Right renal cortex interstitium (tissue), 3 donors: Measurements from ENCODE around the gene SMAD7. TPM values are rescaled to one million over a fixed set of nuclear protein-coding genes. Genes with fewer than 3 reads are reported as not detected.
"Not testable (repeated sequence)": the region's sequence is repeated elsewhere in the genome, so short reads cannot be mapped to it uniquely, and the experiment has no call there.

Experiments
- DNase-seq, 3 donors: peaks; one replicate each; pipeline ENCODE4 v3.0.0-alpha.2; 2013; ENCODE audit warnings: low read depth in 3 of 3, low spot score in 2 of 3
- polyA plus RNA-seq, 3 donors: library from polyadenylated mRNA; unstranded; fragments of 120-200 nt; gene quantifications; one replicate each; pipeline ENCODE4 v1.2.1, GENCODE V29; 2013; ENCODE audit not compliant: insufficient read length in 3 of 3

Gene SMAD7
- polyA plus RNA-seq, 3 donors = 64.5 to 67.8 (median 65.1) TPM

DNA sequence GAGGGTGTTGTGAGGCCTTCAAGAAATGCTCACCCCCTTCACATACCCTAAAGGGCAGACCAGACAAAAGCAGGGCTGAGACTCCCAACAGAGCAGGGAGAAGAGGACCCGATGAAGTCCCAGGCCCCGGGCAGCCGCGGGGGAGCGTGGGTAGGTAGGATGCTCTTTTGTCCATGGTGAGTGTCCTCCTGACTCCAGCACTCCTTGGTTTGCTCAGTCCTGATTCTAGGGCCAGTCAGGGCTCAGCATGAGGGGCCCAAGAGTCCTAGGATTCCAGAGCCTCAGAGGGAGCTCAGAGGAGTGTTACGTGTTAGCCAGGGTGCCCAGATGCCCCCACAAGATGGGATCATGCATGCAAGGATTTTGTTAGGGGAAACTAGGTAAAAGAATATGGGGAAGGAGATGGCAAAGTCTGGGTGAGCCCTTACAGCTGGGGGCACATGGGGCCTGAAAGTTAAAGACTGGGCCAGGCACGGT lies 64.8 kb downstream of the SMAD7 start:
- DNase-seq = no peak

DNA sequence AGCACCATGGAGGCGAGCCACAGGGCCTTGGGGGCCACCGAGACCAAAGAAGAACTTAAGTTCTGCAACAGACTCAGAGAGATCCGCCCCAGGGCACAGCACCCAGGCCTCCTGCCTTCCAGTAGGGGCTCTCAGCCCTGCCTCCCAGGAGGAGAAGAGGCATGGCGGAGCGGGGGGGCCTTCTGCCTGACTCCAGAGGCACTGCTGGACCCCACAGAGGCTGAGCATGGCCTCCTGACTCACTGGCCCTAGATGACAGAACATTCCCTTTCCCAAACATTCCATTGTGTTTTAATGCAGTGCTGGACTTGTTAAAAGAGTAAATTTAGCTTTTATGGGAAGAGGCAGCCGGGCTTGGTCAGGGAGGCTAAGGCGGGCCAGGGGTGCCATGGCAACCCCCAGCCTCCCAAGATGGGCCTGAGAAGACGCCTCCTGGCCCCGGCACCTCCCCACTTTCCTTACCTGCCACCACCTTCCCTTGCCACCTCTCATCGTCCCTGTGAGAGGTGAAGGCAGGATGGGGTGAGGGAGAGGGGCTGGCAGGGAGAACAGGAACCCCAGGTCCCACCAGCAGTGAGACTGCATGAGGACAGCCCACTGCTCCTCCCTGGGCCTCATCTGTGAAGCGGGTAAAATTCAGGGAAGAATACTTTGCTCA lies 65.4 kb downstream of the SMAD7 start:
- DNase-seq = no peak

DNA sequence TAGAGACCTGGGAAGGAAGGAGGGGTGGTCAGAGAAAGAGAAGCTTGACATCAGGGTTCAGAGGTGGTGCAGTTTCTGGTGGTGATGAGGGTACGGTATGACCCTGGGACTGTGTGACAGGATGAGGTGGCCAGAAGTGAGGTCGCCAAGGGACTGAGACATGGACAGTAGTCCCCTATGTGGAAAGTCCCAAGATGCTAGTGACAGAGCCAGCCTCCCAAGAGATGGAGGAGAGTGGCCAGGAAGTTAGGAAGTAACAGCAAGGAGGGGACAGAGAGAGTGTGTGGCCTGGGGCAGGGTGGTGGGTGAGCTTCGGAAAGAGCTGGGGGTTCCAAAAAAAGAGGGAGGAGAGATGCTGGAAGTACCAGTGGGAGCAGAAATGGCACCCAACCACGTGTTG lies 66.0 kb downstream of the SMAD7 start:
- DNase-seq = no peak

DNA sequence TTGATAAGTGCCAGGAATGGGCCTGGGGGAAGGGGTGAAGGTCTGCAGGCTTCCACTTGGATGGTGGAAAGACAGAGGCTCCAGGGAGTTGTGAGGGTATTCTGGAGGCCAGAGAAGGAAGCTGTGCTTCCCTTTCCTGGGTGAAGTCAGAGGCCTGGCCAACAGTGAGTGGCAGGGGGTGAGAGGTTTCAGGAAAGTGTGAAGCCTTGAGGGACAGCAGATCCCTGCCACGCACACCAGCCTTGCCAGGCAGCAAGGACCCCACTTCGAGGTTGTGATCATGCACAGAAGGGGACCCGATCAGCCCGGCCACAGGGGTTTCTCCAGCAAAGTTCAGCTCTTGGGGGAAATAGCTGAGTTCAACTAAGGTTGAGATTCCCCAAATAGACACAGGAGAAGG lies 66.5 kb downstream of the SMAD7 start:
- no peak for DNase-seq

DNA sequence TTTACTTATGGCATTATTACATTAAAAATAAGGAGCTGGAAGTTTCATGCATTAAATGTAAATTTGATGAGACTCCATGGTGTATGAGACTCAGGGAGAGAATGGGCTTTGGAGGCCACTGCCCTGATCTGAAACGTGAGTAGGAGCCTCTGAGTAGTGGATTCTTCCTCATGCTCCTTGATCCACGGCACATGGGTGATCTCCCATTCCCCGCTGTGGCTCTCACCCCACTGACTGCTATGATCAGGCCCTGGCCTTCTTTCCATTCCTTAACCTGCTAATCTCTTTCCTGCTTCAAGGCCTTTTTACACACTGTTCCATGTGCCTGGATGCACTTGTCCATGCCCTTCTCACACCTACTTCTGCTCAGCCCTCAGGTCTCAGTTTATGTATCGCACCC lies 68.4 kb downstream of the SMAD7 start:
- no peak for DNase-seq

DNA sequence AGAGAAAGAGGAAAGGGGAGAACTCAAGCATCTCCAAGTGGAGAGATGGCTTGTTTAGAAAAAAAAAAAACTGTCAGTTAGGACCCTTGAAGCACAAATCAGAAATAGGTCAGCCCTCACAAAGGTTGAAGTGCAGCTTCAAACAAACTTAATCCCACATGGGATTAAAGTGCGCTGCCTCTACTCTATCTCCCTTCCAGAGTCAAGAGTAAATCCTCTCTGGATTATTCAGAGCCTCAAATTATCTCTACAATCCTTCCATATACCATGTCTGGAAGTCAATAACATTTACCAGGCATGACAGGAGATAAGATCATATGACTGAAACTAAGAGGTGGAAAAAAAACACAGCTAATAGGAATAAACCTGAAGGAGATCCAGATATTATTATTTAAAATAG lies 69.8 kb downstream of the SMAD7 start:
- DNase-seq = no peak

DNA sequence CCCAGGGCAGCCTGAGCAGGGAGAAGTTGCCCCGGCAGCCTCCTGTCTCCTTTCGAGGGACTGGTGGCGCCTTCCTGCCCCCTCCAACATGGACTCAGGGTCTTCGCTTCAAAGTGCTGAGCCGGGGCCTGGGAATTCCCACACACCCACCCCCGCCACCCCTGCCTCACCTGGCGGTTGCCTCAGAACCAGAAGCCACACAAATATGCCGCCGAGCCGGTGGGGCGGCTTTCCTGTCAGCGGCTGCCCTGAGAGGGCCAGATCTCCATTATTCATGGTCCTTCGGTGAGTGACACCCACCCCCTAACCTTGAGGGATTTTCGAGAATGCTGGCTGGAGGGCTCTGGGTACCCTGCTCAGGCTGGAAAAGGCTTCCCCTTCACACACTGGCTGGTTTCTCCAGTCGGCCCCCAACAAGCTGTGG lies 71.7 kb downstream of the SMAD7 start:
- no peak for DNase-seq

DNA sequence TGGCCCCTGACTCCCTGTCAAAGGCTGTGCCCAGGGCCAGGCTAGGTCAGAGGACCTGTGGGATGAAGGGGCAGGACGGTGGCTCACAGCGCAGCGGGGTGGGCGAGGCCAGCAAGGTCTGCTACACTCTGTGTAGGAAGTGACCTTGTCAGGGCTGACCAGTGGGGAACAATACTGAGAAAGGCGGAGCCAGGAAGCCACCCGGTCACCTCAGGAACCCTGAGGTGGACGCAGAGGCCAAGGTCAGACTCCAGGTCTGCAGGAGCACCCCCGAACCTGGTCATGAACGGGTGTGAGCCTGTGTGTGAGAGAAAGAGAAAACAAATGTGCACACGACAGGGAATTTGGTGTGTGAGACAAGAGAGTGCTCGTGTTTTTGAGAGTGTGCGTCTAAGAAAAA lies 72.3 kb downstream of the SMAD7 start:
- DNase-seq = no peak

DNA sequence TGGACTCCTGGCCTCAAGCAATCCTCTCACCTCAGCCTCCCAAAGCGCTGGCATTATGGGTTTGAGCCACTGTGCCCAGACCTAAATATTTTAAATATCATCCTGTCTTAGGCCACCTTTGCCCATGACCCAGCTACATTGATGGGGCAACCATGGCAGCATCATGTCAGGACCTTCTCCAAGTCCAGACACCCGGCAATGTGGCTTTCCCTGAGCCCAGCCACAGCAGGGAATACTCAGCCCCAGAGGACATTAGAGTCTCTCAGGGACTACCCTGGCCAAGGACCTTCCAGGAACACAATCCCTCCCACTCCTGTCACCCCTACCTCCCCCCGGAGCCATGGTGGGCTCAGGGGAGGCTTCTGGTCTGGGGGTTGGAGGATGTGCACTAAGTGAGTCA lies 72.8 kb downstream of the SMAD7 start:
- no peak for DNase-seq

DNA sequence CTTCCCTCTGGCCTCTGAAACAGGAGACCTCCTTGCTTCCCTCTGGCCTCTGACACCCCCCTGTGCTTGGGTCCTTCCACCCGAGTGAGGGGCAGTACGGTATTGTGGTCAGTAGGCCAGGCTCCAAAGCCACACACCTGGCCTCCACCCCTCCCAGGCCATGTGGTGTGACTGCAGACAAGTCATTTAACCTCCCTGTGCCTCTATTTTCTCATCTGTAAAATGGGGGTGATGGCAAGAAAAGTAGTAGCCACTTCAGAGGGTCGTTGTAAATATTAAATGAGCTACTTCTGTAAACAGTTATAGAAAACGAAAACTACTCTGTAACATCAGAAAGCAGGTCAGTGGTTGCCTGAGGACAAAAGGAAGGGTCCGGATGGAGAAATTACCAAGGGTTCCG lies 74.2 kb downstream of the SMAD7 start:
- no peak for DNase-seq

DNA sequence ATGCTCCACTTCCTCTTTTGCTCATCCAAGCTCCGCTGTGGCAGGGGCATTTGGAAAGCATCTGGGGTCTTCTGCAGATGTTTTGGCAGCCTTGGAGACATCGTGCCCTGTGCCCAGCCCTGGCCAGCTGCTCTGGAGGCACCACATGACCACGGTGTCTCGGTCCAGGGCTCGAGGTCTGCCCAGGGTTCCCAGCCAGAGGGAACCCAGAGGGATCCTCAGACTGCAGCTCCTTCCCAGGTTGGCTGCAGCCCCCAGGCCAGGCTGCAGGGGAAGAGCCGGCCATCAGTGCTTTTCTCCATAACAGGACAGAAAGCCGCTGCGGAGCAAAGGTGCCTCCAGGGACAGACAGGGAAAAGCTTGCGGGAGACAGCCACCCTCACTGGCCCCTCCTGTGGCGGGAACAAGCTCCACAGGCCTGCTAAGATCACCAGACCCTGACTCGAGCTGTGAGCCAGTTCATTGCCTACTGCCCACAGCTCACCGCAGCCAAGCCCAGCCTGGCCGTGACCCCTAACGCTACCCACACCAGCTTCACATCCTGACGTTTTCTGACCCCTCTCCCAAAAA lies 74.7 kb downstream of the SMAD7 start:
- DNase-seq = no peak

DNA sequence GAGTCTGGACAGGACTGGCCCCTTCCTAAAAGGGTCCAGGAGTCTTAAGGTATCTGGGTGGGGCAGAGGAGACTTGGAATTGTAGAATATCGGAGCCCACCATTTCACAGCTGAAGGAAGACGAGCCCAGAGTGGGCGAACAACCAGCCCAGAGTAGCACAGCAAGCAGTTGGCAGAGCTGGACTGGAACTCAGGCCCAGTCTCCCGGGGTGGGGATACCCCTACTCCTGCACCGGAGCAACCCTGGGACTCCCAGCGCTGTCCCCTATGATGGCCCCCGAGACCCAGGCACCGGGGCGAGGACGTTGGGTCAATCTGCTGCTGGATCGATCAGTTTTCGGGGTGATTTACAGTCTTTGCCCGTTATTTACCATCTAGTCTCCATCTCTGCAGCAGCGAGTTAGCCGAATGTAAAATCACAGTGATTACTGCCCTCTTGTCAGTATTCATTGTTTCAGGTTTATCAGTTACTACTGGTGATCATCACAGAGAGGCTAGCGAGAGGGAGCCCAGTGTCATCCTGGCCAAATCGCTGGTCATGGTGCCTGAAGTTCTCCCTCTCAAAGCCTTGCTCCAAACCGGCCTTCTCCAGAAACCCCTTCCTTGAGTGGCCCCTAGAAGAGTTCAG lies 75.3 kb downstream of the SMAD7 start:
- DNase-seq = no peak

DNA sequence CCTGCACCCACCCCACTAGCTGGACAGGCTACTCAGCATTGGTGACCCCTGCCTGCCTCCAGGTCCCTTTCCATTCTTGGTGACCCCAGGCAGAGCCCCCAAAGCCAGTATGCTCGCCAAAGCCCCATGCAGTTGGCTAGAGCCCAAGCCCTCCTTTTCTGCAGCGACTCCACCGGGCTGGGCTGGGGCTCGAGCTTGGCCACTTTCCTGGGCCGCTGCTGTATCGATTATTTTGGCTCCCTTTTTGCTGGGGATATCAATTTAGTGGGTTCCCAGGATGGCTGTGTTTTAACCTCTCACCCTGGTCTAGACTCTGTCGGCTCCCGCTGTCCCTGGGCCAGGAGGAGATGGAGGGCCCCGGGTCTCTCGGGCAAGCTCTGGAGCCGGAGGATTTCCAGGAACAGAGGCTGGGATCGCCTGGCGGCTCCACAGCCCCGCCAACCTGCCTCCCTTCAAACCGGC lies 76.0 kb downstream of the SMAD7 start:
- no peak for DNase-seq

DNA sequence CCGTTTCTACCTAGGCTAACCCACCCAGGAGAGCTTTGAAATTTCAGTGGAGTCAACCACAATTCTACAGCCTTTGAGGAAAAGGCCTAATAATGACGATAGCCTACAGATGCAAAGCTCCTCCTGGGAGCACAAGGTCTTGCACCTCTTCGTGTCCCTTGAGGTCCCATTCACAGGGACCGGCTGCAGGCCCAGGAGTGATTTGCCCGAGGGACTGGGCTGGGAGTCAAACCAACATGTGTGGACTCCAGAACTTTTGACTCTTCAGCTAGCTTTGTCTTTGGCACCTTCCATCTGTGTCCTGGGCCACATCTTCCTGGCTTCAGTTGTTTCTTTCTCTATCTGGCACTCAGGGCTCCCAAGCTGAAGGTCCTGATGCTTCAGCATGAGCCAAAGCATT lies 76.5 kb downstream of the SMAD7 start:
- DNase-seq = no peak

DNA sequence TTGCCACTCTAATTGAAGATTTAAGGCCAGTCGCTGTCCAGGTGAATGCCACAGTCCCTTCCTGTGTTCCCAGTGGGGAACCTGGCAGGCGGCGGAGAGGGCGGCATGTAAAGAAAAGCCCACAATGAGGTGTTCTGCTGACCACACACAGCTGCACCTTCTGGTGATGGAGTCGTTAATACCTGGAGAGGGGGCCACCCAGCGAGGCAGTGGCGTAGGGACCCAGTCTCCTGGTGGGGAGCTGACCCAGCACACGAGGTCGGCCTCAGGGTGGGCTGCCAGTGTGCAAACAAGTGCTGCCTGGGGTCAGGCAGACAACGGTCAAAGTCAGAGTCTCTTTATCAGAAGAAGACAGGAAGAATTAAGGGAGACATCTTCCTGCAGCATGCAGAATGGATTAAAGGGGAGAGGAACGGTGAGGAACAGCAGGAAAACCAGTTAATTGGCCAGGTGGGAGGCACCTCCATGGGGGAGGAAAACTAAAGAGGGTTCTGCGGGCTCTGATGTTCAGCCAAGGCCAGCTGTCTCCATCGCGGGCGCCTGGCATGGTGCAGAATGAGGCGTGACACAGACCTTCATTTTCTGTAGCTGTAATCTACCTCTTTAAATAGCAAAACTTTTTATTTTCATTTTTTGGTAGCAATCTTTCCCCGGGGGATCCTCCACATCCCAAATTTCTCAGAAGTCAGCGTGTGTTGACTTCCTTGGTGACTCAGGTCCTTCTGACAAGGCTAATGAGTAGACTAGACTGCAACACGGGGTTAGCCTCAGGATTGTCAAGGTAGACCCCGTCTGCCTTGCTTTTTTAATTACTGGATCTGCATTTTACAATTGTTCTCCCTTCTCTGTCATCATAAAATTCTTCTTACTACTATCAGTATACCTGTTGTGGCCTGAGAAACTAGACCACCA lies 78.3 kb downstream of the SMAD7 start:
- DNase-seq = no peak

DNA sequence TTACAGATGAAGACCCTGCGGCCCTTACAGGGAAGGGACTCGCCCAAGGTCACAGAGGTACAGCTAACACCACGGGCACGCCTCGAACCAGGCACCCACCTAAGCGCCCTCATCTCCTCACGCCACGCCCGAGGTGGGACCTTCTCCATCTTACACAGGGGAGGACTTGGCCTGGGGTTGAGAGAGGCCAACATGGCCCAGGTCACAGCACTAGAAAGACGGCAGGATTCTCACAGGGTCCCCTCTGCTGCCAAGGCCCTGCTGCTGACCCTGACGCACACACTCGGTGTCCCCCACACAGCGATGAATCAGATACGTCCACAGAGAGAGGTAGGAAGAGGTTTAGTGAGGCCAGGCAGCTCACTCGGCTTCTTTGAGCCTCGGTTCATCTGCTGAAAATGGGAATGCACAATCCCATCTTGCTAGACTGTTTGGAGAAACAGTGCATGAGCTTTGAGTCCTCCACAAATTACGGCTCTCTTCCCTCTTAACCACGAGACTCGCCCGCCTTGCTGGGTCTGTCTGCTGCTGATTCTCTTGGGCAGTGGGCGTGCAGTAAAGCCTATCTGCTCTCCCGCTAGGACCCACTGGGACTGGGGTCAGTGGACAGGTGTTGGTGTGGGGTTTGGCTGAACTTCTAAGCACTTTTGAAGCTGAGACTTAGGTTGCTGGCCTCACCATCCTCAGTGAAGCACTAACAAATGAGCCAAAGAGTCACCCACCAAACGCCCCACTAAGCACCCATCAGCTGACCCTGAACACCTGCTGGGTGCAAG lies 79.2 kb downstream of the SMAD7 start:
- DNase-seq = no peak

DNA sequence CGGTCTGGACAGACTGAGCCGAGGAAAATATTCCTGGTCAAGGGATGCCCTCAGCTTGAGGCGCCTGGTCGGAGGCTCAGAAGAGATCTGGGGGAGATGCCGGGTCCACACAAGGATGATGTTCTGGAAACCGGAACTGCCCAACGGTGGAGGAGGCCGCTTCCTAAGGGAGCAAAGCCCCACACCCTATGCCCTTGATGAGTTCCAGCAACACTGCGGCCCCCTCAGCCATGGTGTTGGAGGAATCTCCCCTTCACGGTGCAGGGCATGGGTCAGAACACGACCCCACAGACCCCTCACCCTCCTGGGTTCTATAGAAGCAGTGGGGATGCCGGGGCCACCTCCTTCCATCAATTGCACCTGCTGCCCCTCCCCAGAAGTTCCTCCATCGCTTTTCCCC lies 79.8 kb downstream of the SMAD7 start:
- not testable (repeated sequence) for DNase-seq
